Common myeloid progenitor, CD34-positive (primary cell): ENCODE results near the gene SMCR8.
"Not testable (repeated sequence)": the region's sequence is repeated elsewhere in the genome, so short reads cannot be mapped to it uniquely, and the experiment has no call there.

ENCODE experiments used
- CTCF ChIA-PET: fragments of 350-600 bp; sonication (Branson Sonifier 250); formaldehyde crosslinking; loops from one replicate; lab custom pipeline; 2021; ENCODE audit warnings: antibody characterized with exemption; lab: Charles Lee
- POLR2A ChIA-PET: fragments of 350-600 bp; sonication (Branson Sonifier 250); formaldehyde crosslinking; loops from one replicate; lab custom pipeline; 2021; ENCODE audit warnings: antibody characterized with exemption; lab: Charles Lee
- DNase-seq, 3 donors: peaks; one replicate each; pipeline versions ENCODE4 v3.0.0 to v3.0.0-alpha.2; 2013
- H3K27ac ChIP-seq, 2 experiments: 1 replicate in 1 of 2; 2 replicates in 1 of 2; pipeline ENCODE4 v1.7.0; 2013; ENCODE audit warnings: inconsistent platforms in 2 of 2, low read length in 2 of 2, mild to moderate bottlenecking in 2 of 2, low read depth in 1 of 2, moderate library complexity in 1 of 2; ENCODE audit not compliant: severe bottlenecking in 2 of 2, insufficient read depth in 1 of 2, poor library complexity in 1 of 2
- H3K27me3 ChIP-seq, 5 experiments: replicated peaks in 2 of 5; 1 replicate in 3 of 5; 2 replicates in 2 of 5; pipeline versions ENCODE4 v1.6.1 to v1.7.0; 2013; ENCODE audit warnings: low read length in 4 of 5, mild to moderate bottlenecking in 2 of 5, moderate library complexity in 2 of 5, inconsistent platforms in 1 of 5; ENCODE audit not compliant: insufficient read depth in 5 of 5, control insufficient read depth in 4 of 5
- H3K36me3 ChIP-seq, 4 experiments: 1 replicate in 2 of 4; 2 replicates in 2 of 4; pipeline versions ENCODE4 v1.6.1 to v1.7.0; 2013; ENCODE audit warnings: low read length in 3 of 4, control low read depth in 1 of 4, mild to moderate bottlenecking in 1 of 4; ENCODE audit not compliant: control insufficient read depth in 4 of 4, insufficient read depth in 4 of 4
- H3K4me1 ChIP-seq, 4 experiments: 1 replicate in 3 of 4; 2 replicates in 1 of 4; pipeline versions ENCODE4 v1.6.1 to v1.7.1; 2013; ENCODE audit warnings: low read length in 3 of 4, mild to moderate bottlenecking in 3 of 4, control low read depth in 1 of 4, inconsistent platforms in 1 of 4, moderate library complexity in 1 of 4; ENCODE audit not compliant: control insufficient read depth in 4 of 4, insufficient read depth in 4 of 4; ENCODE audit errors: control extremely low read depth in 1 of 4
- H3K4me3 ChIP-seq, 7 experiments: 1 replicate in 4 of 7; 2 replicates in 3 of 7; pipeline versions ENCODE4 v1.5.1 to v1.7.0; 2013; ENCODE audit warnings: mild to moderate bottlenecking in 7 of 7, low read length in 6 of 7, moderate library complexity in 6 of 7, inconsistent platforms in 2 of 7, low read depth in 2 of 7, control low read depth in 1 of 7; ENCODE audit not compliant: insufficient read depth in 4 of 7, control insufficient read depth in 1 of 7; ENCODE audit errors: extremely low read depth in 1 of 7
- H3K9me3 ChIP-seq, 5 experiments: 1 replicate in 4 of 5; 2 replicates in 1 of 5; pipeline versions ENCODE4 v1.6.1 to v1.7.1; 2013; ENCODE audit warnings: low read length in 4 of 5, mild to moderate bottlenecking in 2 of 5, inconsistent platforms in 1 of 5, low read depth in 1 of 5, moderate library complexity in 1 of 5; ENCODE audit not compliant: control insufficient read depth in 4 of 5, insufficient read depth in 2 of 5; ENCODE audit errors: control extremely low read depth in 1 of 5
- WGBS: methylation state at CpG from one replicate; pipeline ENCODE4 v1.1.5; 2013; ENCODE audit not compliant: insufficient coverage; 5-methylcytosine and 5-hydroxymethylcytosine counted together

The SMCR8 gene

GRCh38 chr17:18364166-18364565, 49.1 kb downstream of the SMCR8 start:
- Histone ChIP-seq H3K27ac (no peak overlapping the region), H3K4me1 (peaks cover 0 to 13% (median 11%) of the 10 kb centered on the region in 4 experiments), H3K9me3 (no peaks in the 10 kb centered on the region), H3K27me3 (no peaks in the 10 kb centered on the region), H3K4me3 (no peak overlapping the region), H3K36me3 (peaks cover 0 to 3% (median 0%) of the 10 kb centered on the region in 4 experiments)
- ChIA-PET CTCF (no interaction called here), POLR2A (no interaction called here)
- DNase-seq, result no peak
- WGBS, result 93% methylated on average over 3 of the region's 6 CpGs

- no peaks in the 10 kb centered on the region for H3K36me3 ChIP-seq
- peaks cover 0 to 1% (median under 1%) of the 10 kb centered on the region in 4 experiments for H3K4me1 ChIP-seq
- POLR2A ChIA-PET, result no interaction called here
- CTCF ChIA-PET, result no interaction called here
- no peak overlapping the region for H3K4me3 ChIP-seq
- WGBS, result 95% methylated on average over 5 of the region's 8 CpGs
- no peaks in the 10 kb centered on the region for H3K9me3 ChIP-seq
- DNase-seq, result no peak
- peaks cover 0 to 2% (median 0%) of the 10 kb centered on the region in 5 experiments for H3K27me3 ChIP-seq
- no peak overlapping the region for H3K27ac ChIP-seq
Observed at GRCh38 chr17:18368946-18369345, 53.9 kb downstream of the SMCR8 start.

- H3K27ac ChIP-seq, result no peak overlapping the region
- ChIA-PET POLR2A (no interaction called here), CTCF (no interaction called here)
- H3K4me1 ChIP-seq, result no peaks in the 10 kb centered on the region
- no peak for DNase-seq
- H3K9me3 ChIP-seq, result peaks cover 0 to 3% (median 0%) of the 10 kb centered on the region in 5 experiments
- H3K36me3 ChIP-seq, result no peaks in the 10 kb centered on the region
- H3K27me3 ChIP-seq, result peaks cover 0 to 2% (median 0%) of the 10 kb centered on the region in 5 experiments
- no peak overlapping the region for H3K4me3 ChIP-seq
- WGBS, result 81% methylated on average over 4 of the region's 5 CpGs
Observed at GRCh38 chr17:18370761-18371160, 55.7 kb downstream of the SMCR8 start.

GRCh38 chr17:18371455-18371854, 56.4 kb downstream of the SMCR8 start:
- H3K4me1 ChIP-seq, result no peaks in the 10 kb centered on the region
- H3K27me3 ChIP-seq, result peaks cover 0 to 2% (median 0%) of the 10 kb centered on the region in 5 experiments
- no peaks in the 10 kb centered on the region for H3K36me3 ChIP-seq
- H3K9me3 ChIP-seq, result peaks cover 0 to 3% (median 0%) of the 10 kb centered on the region in 5 experiments
- no peak for DNase-seq
- WGBS, result 86% methylated on average over 1 of the region's 7 CpGs
- CTCF ChIA-PET, result no interaction called here
- POLR2A ChIA-PET, result no interaction called here
- no peak overlapping the region for H3K27ac ChIP-seq
- H3K4me3 ChIP-seq, result no peak overlapping the region

- H3K4me3 ChIP-seq, H3K27ac ChIP-seq, POLR2A ChIA-PET, H3K9me3 ChIP-seq, H3K36me3 ChIP-seq, DNase-seq, H3K27me3 ChIP-seq: not testable (repeated sequence)
- CTCF ChIA-PET, result interaction anchor here (1.6 kb wide), 1 partner anchor 9 kb away, joined by 3 read pairs; no protein-coding TSS in a partner anchor
- no CpG with 5 or more reads among the region's 6 CpGs for WGBS
- peaks cover 0 to 13% (median 10%) of the 10 kb centered on the region in 4 experiments for H3K4me1 ChIP-seq
Observed at GRCh38 chr17:18373181-18373580, 58.1 kb downstream of the SMCR8 start.

GRCh38 chr17:18374216-18374615, 59.1 kb downstream of the SMCR8 start:
- ChIA-PET CTCF (interaction anchor here (1.6 kb wide), 1 partner anchor 8 kb away, joined by 3 read pairs; no protein-coding TSS in a partner anchor), POLR2A (no interaction called here)
- WGBS, result 100% methylated on average over 2 of the region's 7 CpGs

More at GRCh38 chr17:18374216-18374615, 59.1 kb downstream of the SMCR8 start:
- no peaks in the 10 kb centered on the region for H3K36me3 ChIP-seq
- H3K27ac ChIP-seq, result no peak overlapping the region
- peaks cover 0 to 13% (median 10%) of the 10 kb centered on the region in 4 experiments for H3K4me1 ChIP-seq
- H3K4me3 ChIP-seq, result no peak overlapping the region
- H3K27me3 ChIP-seq, result peaks cover 0 to 2% (median 0%) of the 10 kb centered on the region in 5 experiments
- DNase-seq, result no peak
- peaks cover 0 to 3% (median 0%) of the 10 kb centered on the region in 5 experiments for H3K9me3 ChIP-seq
